Loucy (cell line): ENCODE results near the gene NPBWR2.

Source experiments
- H2AFZ ChIP-seq: fragments of 200-600 bp; sonication (generic); 2 replicates; pipeline ENCODE4 v1.6.0; 2016; ENCODE audit warnings: antibody characterized with exemption, mild to moderate bottlenecking, low read length, moderate library complexity
- H3F3A ChIP-seq: fragments of 200-600 bp; 2 replicates; pipeline ENCODE4 v1.6.0; 2016; ENCODE audit warnings: antibody characterized with exemption, low read depth, mild to moderate bottlenecking
- H3K27me3 ChIP-seq: fragments of 200-600 bp; sonication (generic); 2 replicates; pipeline ENCODE4 v1.6.1; 2014; ENCODE audit warnings: low read length, mild to moderate bottlenecking; ENCODE audit not compliant: insufficient read depth, poor library complexity, severe bottlenecking
- H3K36me3 ChIP-seq: fragments of 200-600 bp; sonication (generic); 2 replicates; pipeline ENCODE4 v1.6.1; 2016; ENCODE audit warnings: low read length; ENCODE audit not compliant: insufficient read depth
- H3K4me1 ChIP-seq: fragments of 200-600 bp; sonication (generic); 2 replicates; pipeline ENCODE4 v1.5.1; 2014; ENCODE audit warnings: low read length, mild to moderate bottlenecking; ENCODE audit not compliant: insufficient read depth, poor library complexity, severe bottlenecking
- H3K4me2 ChIP-seq: fragments of 200-600 bp; sonication (generic); 2 replicates; pipeline ENCODE4 v1.6.0; 2014; ENCODE audit warnings: antibody characterized with exemption, low read length, low read depth, mild to moderate bottlenecking; ENCODE audit not compliant: poor library complexity, severe bottlenecking
- H3K4me3 ChIP-seq: fragments of 200-600 bp; sonication (generic); 2 replicates; pipeline ENCODE4 v1.5.1; 2014; ENCODE audit warnings: low read length, mild to moderate bottlenecking, mixed read lengths; ENCODE audit not compliant: poor library complexity, severe bottlenecking
- H3K79me2 ChIP-seq: fragments of 200-600 bp; sonication (generic); 2 replicates; pipeline ENCODE4 v1.6.1; 2014; ENCODE audit warnings: low read length; ENCODE audit not compliant: insufficient read depth
- H3K9ac ChIP-seq: fragments of 200-600 bp; sonication (generic); 2 replicates; pipeline ENCODE4 v1.6.0; 2014; ENCODE audit warnings: mild to moderate bottlenecking, low read depth, low read length, moderate library complexity; ENCODE audit not compliant: poor library complexity, severe bottlenecking
- H3K9me2 ChIP-seq: fragments of 200-600 bp; sonication (generic); replicated peaks from 2 replicates; pipeline ENCODE4 v1.6.1; 2016; ENCODE audit warnings: low read depth, low read length, mixed read lengths
- H3K9me3 ChIP-seq: fragments of 200-600 bp; sonication (generic); 2 replicates; pipeline ENCODE4 v1.6.1; 2014; ENCODE audit warnings: mild to moderate bottlenecking, antibody characterized with exemption, low read length, low read depth; ENCODE audit not compliant: insufficient read depth
- H4K20me1 ChIP-seq: fragments of 200-600 bp; sonication (generic); 2 replicates; pipeline ENCODE4 v1.6.0; 2014; ENCODE audit warnings: antibody characterized with exemption, low read length, mild to moderate bottlenecking; ENCODE audit not compliant: insufficient read depth, poor library complexity, severe bottlenecking
- CTCF ChIP-seq: fragments of 200-600 bp; sonication (generic); conservative IDR thresholded peaks from 2 replicates; pipeline ENCODE4 v1.5.1; 2014; ENCODE audit warnings: mild to moderate bottlenecking, antibody characterized with exemption, low read length
- EZH2phosphoT487 ChIP-seq: fragments of 200-600 bp; IDR thresholded peaks from 2 replicates; pipeline ENCODE4 v1.6.1; 2018; ENCODE audit warnings: antibody characterized with exemption, mild to moderate bottlenecking, moderate library complexity, borderline replicate concordance

The NPBWR2 gene

GRCh38 chr20:64082820-64083377 is 24.5 kb downstream of the NPBWR2 start:
- Histone ChIP-seq H3K9me2 (no peaks in the 10 kb centered on the region), H3K4me3 (peak overlapping the region; percentile 70), H4K20me1 (no peaks in the 10 kb centered on the region), H3K27me3 (no peaks in the 10 kb centered on the region), H2AFZ (peak overlapping the region; percentile 89; the same call in 1 of the 2 replicates), H3K4me2 (peak overlapping the region; percentile 90), H3F3A (peaks cover 20% of the 10 kb centered on the region), H3K79me2 (0 out of 2 replicates have a peak, but pooled peaks cover 2% of the 10 kb centered on the region), H3K4me1 (peaks cover 32% of the 10 kb centered on the region), H3K9ac (peak overlapping the region; percentile 61), H3K36me3 (no peaks in the 10 kb centered on the region), H3K9me3 (no peaks in the 10 kb centered on the region)
- no peak for TF ChIP-seq CTCF
- TF ChIP-seq EZH2phosphoT487 = no peak

- Histone ChIP-seq H3K9ac (peak overlapping the region; percentile 61), H3K27me3 (no peaks in the 10 kb centered on the region), H3K9me2 (no peaks in the 10 kb centered on the region), H3K4me2 (peak overlapping the region; percentile 90), H3K4me3 (peak overlapping the region; percentile 29), H4K20me1 (no peaks in the 10 kb centered on the region), H2AFZ (0 out of 2 replicates have a peak overlapping the region, but pooled peaks have one; percentile 35), H3K4me1 (peaks cover 38% of the 10 kb centered on the region), H3K79me2 (0 out of 2 replicates have a peak, but pooled peaks cover 8% of the 10 kb centered on the region), H3K36me3 (no peaks in the 10 kb centered on the region), H3K9me3 (no peaks in the 10 kb centered on the region), H3F3A (peaks cover 20% of the 10 kb centered on the region)
- TF ChIP-seq EZH2phosphoT487 (no peak), CTCF (peak; percentile 27; the same call in 1 of the 2 replicates)
These were observed 25.1 kb downstream of the NPBWR2 start for GRCh38 chr20:64082126-64082731.

- TF ChIP-seq EZH2phosphoT487 (no peak), CTCF (no peak)
- H3K9ac ChIP-seq = peak overlapping the region; percentile 61
- H2AFZ ChIP-seq = no peak overlapping the region
- H3K4me2 ChIP-seq = peak overlapping the region; percentile 90
- H3K79me2 ChIP-seq = 0 out of 2 replicates have a peak, but pooled peaks cover 11% of the 10 kb centered on the region
- H3K27me3 ChIP-seq = no peaks in the 10 kb centered on the region
- no peak overlapping the region for H3K4me3 ChIP-seq
- H3K9me3 ChIP-seq = no peaks in the 10 kb centered on the region
- H3K36me3 ChIP-seq = no peaks in the 10 kb centered on the region
- no peaks in the 10 kb centered on the region for H4K20me1 ChIP-seq
- peaks cover 45% of the 10 kb centered on the region for H3K4me1 ChIP-seq
- peaks cover 20% of the 10 kb centered on the region for H3F3A ChIP-seq
- no peaks in the 10 kb centered on the region for H3K9me2 ChIP-seq
These were observed 25.8 kb downstream of the NPBWR2 start for GRCh38 chr20:64081624-64081964.
